Epithelial cell of proximal tubule (primary cell): ENCODE measurements around the gene ZNF32. TPM values are rescaled to one million over a fixed set of nuclear protein-coding genes. Genes with fewer than 3 reads are reported as not detected.
A peak's percentile ranks its signal among the peaks of the same experiment; 100 is the strongest.

Experiments
- DNase-seq: peaks from one replicate; pipeline ENCODE4 v3.0.0-alpha.2; 2011; ENCODE audit warnings: low read depth
- H3K4me3 ChIP-seq: 2 replicates; pipeline ENCODE4 v1.5.1; 2011; ENCODE audit warnings: low read depth, mild to moderate bottlenecking, low read length
- total RNA-seq: library from RNA; depleted of rRNA; stranded (reverse); fragments of >200 nt; gene quantifications from 2 replicates; pipeline ENCODE4 v1.2.3, GENCODE V29; 2015
- TF ChIP-seq, protein P1 (sequence below): conservative IDR thresholded peaks from 2 replicates; pipeline ENCODE4 v1.5.1; 2012; ENCODE audit warnings: low read depth, mild to moderate bottlenecking, low read length

The ZNF32 gene
- total RNA-seq, 1 donor from 2014 or later: 32.1 TPM

DNA sequence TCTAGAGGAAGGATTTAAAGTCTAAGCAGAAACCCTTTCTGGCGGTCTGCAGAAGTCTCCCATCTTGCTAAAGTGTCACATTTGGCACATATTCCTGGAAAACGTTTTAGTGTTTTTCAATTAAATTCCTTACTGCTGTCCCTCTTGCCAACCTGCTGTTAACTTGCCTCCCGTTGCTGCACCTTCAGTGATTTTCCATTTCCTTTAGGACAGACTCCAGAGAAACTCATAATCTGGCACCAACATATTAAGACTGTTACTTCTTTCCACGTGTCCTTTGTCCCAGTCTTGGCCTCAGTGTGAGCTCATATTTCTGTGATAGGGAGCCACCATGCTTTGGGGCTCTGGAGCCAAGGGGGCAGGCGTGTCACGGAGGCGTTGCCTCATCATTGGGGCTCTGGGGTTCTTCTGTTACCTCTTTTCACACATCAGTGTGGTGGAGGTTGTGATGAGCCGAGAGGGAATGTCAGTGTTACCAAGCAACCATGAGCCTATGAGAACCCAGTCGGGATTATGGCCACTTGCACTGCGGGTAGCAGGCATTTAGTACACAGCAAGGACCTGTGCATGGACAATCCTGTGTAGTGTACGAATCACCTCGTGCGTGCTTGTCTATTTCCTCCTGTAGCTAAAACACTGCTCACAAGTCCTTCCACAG, 26.0 kb upstream of the ZNF32 start:
- no peak for DNase-seq
- TF ChIP-seq, protein P1, sequence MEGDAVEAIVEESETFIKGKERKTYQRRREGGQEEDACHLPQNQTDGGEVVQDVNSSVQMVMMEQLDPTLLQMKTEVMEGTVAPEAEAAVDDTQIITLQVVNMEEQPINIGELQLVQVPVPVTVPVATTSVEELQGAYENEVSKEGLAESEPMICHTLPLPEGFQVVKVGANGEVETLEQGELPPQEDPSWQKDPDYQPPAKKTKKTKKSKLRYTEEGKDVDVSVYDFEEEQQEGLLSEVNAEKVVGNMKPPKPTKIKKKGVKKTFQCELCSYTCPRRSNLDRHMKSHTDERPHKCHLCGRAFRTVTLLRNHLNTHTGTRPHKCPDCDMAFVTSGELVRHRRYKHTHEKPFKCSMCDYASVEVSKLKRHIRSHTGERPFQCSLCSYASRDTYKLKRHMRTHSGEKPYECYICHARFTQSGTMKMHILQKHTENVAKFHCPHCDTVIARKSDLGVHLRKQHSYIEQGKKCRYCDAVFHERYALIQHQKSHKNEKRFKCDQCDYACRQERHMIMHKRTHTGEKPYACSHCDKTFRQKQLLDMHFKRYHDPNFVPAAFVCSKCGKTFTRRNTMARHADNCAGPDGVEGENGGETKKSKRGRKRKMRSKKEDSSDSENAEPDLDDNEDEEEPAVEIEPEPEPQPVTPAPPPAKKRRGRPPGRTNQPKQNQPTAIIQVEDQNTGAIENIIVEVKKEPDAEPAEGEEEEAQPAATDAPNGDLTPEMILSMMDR: no peak
- no peak overlapping the region for H3K4me3 ChIP-seq

DNA sequence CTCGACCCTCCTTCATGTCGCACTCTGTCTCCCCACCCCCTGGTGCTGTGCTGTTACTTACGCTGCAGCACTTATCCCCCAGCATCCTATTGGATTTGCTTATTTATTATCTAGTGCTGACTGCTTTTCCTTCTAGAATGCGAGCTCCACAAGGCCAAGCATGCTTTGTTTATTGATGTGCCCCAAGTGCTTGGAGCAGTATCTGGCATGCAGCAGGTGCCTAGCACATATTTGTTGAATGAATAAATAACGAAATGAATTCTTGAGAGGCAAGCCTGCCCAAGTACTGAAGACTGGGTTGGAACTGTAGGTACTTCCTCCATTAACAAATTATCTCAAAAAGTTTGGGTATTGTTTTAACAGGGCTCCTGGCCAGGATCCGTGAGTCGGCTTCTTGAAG, 24.8 kb upstream of the ZNF32 start:
- TF ChIP-seq, protein P1: no peak
- DNase-seq: no peak

DNA sequence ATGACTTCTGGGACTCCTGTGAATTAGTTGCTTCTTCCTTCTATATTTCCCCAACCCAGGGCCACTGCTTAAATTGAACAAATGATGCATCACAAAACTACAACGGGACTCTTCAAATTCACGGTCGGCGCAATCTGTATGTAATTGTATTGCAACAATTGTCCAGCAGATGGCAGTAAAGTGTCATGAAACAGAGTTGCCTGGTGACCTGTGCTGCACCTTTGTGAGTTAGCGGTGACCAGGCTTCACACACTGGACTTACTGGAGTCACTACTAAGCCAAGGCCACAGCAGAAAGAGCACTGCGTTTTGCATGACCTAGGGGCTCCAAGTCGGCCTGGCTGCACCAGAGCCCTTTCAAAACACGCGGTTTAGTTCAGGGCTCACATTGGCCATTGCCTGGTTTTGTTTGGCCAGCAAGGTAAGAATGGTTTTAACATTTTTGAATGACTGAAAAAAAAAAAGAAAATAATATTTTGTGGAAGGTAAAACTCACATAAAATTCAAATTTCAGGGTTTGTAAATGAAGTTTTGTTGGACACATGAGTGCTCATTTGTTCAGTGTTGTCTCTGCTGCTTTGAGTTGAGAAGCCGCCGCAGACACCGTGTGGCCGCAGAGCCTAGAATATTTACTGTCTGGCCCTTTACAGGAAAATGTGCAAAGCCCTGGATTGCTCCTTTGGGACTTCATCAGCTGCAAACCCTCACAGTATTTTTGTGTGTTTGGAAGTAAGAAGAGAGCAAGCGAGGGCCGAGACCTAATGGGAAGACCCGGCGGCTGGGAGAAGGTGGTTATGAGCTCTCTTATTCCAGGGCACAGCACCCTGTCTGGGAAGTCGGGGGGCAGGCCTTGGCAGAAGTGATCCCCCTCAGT, 23.2 kb upstream of the ZNF32 start:
- no peak overlapping the region for H3K4me3 ChIP-seq
- DNase-seq: peak; percentile 33
- TF ChIP-seq, protein P1: peak; percentile 74

More for the DNA sequence above, 24.8 kb upstream of the ZNF32 start:
- no peak overlapping the region for H3K4me3 ChIP-seq

DNA sequence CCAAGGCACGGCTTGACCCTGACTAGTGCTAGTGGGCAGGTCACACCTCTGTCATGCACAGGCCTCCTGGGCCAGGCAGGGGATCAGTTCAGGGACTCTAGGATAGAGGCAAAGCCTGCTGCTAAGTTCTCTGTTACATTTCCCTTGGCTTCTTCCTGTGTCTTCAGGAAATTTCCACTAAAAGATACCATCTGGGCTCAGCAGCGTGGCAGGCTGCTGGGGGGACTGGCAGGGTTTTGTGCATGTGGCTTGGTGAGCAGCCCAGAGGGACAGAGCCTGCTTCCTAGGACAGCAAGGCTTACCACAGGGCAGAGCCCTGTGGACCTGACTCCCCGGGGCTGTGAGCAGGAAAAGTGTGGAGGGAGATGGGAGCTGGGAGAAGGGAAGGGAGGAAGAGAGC, 20.7 kb upstream of the ZNF32 start:
- H3K4me3 ChIP-seq: no peak overlapping the region
- no peak for DNase-seq
- TF ChIP-seq, protein P1: no peak

DNA sequence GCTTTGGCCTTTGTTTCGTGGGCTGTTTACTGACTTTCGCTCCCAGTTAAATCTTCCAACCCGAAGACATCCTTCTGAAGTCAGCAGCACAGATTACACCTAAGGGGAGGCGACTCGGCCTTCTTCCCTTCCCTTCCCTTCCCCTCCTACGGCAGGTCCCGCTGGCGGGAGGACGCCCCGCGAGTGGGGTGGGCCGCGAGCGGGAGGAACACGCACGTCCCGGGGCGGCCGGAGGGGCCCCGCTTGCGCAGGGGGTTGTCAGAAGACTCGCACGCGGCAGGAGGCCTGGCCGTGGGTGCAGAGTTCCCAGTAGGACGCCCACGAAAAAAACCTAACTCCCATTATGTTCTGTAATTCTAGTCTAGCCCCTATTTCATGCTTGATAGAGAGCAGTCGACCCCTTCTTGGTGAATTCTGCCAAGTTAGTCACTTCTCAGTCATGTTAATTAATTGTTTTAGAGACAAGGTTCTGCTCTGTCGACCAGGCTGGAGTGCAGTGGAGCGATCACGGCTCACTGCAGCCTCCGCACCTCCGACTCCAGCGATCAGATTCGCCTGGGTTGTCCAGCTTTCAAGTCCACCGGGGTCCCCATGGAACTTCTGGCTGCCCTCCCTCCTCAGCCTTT, 19.2 kb upstream of the ZNF32 start:
- H3K4me3 ChIP-seq: peak overlapping the region; percentile 39
- TF ChIP-seq, protein P1: no peak
- DNase-seq: peak; percentile 42

DNA sequence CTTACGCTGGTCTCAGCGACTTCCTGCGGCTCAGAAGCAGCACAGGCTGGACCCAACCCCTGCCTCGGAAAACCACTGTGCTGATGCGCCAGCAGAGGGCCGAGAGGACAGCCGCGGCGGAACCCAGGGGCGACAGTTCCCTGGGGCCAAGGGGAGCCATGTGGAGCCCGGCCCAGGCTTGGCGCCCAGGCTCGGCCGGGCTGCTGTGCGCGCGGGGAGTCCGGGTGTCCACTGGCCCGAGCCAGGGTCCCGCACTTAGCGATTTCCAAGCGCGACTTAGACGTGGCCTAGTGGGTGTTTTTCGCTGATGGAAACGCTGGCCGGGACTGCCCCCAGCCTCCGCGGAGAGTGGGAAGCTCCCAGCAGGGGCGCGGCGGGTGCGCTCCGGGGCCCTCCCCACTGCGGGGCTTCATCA, 18.6 kb upstream of the ZNF32 start:
- TF ChIP-seq, protein P1: peak; percentile 57
- no peak for DNase-seq
- peak overlapping the region; percentile 39 for H3K4me3 ChIP-seq
